Measurements from ENCODE around the gene KEAP1.
"Not testable (repeated sequence)": the region's sequence is repeated elsewhere in the genome, so short reads cannot be mapped to it uniquely, and the experiment has no call there.

KEAP1 gene

DNA sequence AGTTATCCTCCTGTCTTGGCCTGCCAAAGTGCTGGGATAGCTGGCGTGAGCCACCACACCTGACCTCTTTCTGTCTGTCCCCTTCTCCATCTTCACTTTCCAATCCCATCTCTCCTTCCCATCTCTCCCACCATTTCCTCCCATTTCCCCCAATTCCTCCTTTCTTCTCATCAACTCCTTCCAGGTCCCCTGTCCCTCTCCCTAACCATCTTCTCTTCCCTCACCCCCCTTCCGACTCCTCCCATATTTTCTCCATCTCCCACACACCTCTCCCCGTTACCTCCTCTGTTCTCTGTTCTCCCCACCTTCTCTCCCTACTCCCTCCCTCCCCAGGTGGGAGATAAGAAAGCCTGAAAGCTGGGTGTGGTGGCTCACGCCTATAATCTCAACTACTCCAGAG is 40.6 kb downstream of the KEAP1 start:
- Histone ChIP-seq H3K9ac (no peak overlapping the region), H3K27me3 (ENCODE audit: control insufficient read depth, insufficient read depth, low read length) (no peaks in the 10 kb centered on the region), H3K27ac (no peak overlapping the region), H3K4me3 (ENCODE audit: low read depth, low read length) (no peak overlapping the region), H2AFZ (no peak overlapping the region), H3K79me2 (no peaks in the 10 kb centered on the region), H3K36me3 (ENCODE audit: control insufficient read depth, insufficient read depth, low read length) (no peaks in the 10 kb centered on the region), H3K4me2 (ENCODE audit: low read length) (no peak overlapping the region), H3K4me1 (no peaks in the 10 kb centered on the region), H3K9me3 (ENCODE audit: control insufficient read depth, low read length) (no peaks in the 10 kb centered on the region)
- TF ChIP-seq, protein P1, sequence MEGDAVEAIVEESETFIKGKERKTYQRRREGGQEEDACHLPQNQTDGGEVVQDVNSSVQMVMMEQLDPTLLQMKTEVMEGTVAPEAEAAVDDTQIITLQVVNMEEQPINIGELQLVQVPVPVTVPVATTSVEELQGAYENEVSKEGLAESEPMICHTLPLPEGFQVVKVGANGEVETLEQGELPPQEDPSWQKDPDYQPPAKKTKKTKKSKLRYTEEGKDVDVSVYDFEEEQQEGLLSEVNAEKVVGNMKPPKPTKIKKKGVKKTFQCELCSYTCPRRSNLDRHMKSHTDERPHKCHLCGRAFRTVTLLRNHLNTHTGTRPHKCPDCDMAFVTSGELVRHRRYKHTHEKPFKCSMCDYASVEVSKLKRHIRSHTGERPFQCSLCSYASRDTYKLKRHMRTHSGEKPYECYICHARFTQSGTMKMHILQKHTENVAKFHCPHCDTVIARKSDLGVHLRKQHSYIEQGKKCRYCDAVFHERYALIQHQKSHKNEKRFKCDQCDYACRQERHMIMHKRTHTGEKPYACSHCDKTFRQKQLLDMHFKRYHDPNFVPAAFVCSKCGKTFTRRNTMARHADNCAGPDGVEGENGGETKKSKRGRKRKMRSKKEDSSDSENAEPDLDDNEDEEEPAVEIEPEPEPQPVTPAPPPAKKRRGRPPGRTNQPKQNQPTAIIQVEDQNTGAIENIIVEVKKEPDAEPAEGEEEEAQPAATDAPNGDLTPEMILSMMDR (IDR thresholded peaks at IDR 0.05): no peak

GRCh38 chr19:10462042-10462441 is 41.1 kb downstream of the KEAP1 start:
- H2AFZ ChIP-seq; H3K27me3 ChIP-seq (ENCODE audit: control insufficient read depth, insufficient read depth, low read length); H3K36me3 ChIP-seq (ENCODE audit: control insufficient read depth, insufficient read depth, low read length); H3K79me2 ChIP-seq; H3K4me1 ChIP-seq; H3K4me3 ChIP-seq (ENCODE audit: low read depth, low read length); H3K9me3 ChIP-seq (ENCODE audit: control insufficient read depth, low read length); H3K27ac ChIP-seq; H3K9ac ChIP-seq; H3K4me2 ChIP-seq (ENCODE audit: low read length): not testable (repeated sequence)

- no peaks in the 10 kb centered on the region for H3K9me3 ChIP-seq (ENCODE audit: control insufficient read depth, low read length)
- no peak overlapping the region for H3K4me3 ChIP-seq (ENCODE audit: low read depth, low read length)
- H3K79me2 ChIP-seq: no peaks in the 10 kb centered on the region
- no peak overlapping the region for H3K9ac ChIP-seq
- TF ChIP-seq, protein P1 (IDR thresholded peaks at IDR 0.05): no peak
- no peaks in the 10 kb centered on the region for H3K36me3 ChIP-seq (ENCODE audit: control insufficient read depth, insufficient read depth, low read length)
- no peak overlapping the region for H3K4me2 ChIP-seq (ENCODE audit: low read length)
- H2AFZ ChIP-seq: no peak overlapping the region
- H3K27ac ChIP-seq: no peak overlapping the region
- H3K4me1 ChIP-seq: no peaks in the 10 kb centered on the region
- H3K27me3 ChIP-seq (ENCODE audit: control insufficient read depth, insufficient read depth, low read length): no peaks in the 10 kb centered on the region
Measured at GRCh38 chr19:10461047-10461949, 41.9 kb downstream of the KEAP1 start.

- no peak overlapping the region for H3K4me3 ChIP-seq (ENCODE audit: low read depth, low read length)
- H3K9ac ChIP-seq: no peak overlapping the region
- H3K4me1 ChIP-seq: no peaks in the 10 kb centered on the region
- no peaks in the 10 kb centered on the region for H3K79me2 ChIP-seq
- no peaks in the 10 kb centered on the region for H3K27me3 ChIP-seq (ENCODE audit: control insufficient read depth, insufficient read depth, low read length)
- H3K4me2 ChIP-seq (ENCODE audit: low read length): no peak overlapping the region
- TF ChIP-seq, protein P1 (IDR thresholded peaks at IDR 0.05): no peak
- no peak overlapping the region for H2AFZ ChIP-seq
- H3K36me3 ChIP-seq (ENCODE audit: control insufficient read depth, insufficient read depth, low read length): no peaks in the 10 kb centered on the region
- H3K27ac ChIP-seq: no peak overlapping the region
- no peaks in the 10 kb centered on the region for H3K9me3 ChIP-seq (ENCODE audit: control insufficient read depth, low read length)
Measured at GRCh38 chr19:10460714-10461046, 42.5 kb downstream of the KEAP1 start.

- H3K79me2 ChIP-seq; H2AFZ ChIP-seq; H3K27ac ChIP-seq; H3K4me3 ChIP-seq (ENCODE audit: low read depth, low read length); H3K4me1 ChIP-seq; H3K9ac ChIP-seq; H3K36me3 ChIP-seq (ENCODE audit: control insufficient read depth, insufficient read depth, low read length); H3K9me3 ChIP-seq (ENCODE audit: control insufficient read depth, low read length); H3K27me3 ChIP-seq (ENCODE audit: control insufficient read depth, insufficient read depth, low read length); H3K4me2 ChIP-seq (ENCODE audit: low read length): not testable (repeated sequence)
Measured at GRCh38 chr19:10458733-10459132, 44.4 kb downstream of the KEAP1 start.

- H3K36me3 ChIP-seq (ENCODE audit: control insufficient read depth, insufficient read depth, low read length): no peaks in the 10 kb centered on the region
- H3K79me2 ChIP-seq: peaks cover 9% of the 10 kb centered on the region
- no peaks in the 10 kb centered on the region for H3K4me1 ChIP-seq
- no peak overlapping the region for H3K27ac ChIP-seq
- no peak overlapping the region for H3K4me3 ChIP-seq (ENCODE audit: low read depth, low read length)
- no peak overlapping the region for H2AFZ ChIP-seq
- H3K27me3 ChIP-seq (ENCODE audit: control insufficient read depth, insufficient read depth, low read length): no peaks in the 10 kb centered on the region
- no peak overlapping the region for H3K9ac ChIP-seq
- TF ChIP-seq, protein P1 (IDR thresholded peaks at IDR 0.05): no peak
- no peaks in the 10 kb centered on the region for H3K9me3 ChIP-seq (ENCODE audit: control insufficient read depth, low read length)
- H3K4me2 ChIP-seq (ENCODE audit: low read length): no peak overlapping the region
Measured at GRCh38 chr19:10454267-10454666, 48.9 kb downstream of the KEAP1 start.

Measured in parathyroid adenoma (tissue), 2 donors.